HG03565 (cell line): ENCODE data around the gene ENGASE.

Experiments used
- ATAC-seq: cut with Tn5 transposase; IDR thresholded peaks from one replicate; pipeline ENCODE4 v1.9.1; 2021; ENCODE audit warnings: mild to moderate bottlenecking, moderate library complexity; ENCODE audit not compliant: unreplicated experiment

ENGASE gene

GRCh38 chr17:79078476-79079190 lies 4.0 kb downstream of the ENGASE start:
- no peak for ATAC-seq

GRCh38 chr17:79079421-79080200 lies 5.0 kb downstream of the ENGASE start:
- no peak for ATAC-seq

- ATAC-seq = no peak
Measured at GRCh38 chr17:79080349-79080748, 5.7 kb downstream of the ENGASE start.

GRCh38 chr17:79080761-79081290 lies 6.2 kb downstream of the ENGASE start:
- no peak for ATAC-seq

- ATAC-seq = no peak
Measured at GRCh38 chr17:79081571-79082276, 7.1 kb downstream of the ENGASE start.

GRCh38 chr17:79082311-79083190 lies 7.9 kb downstream of the ENGASE start:
- no peak for ATAC-seq

- no peak for ATAC-seq
Measured at GRCh38 chr17:79083191-79083971, 8.8 kb downstream of the ENGASE start.

- no peak for ATAC-seq
Measured at GRCh38 chr17:79084291-79085153, 9.9 kb downstream of the ENGASE start.

- ATAC-seq = no peak
Measured at GRCh38 chr17:79085154-79085920, 10.7 kb downstream of the ENGASE start.

- no peak for ATAC-seq
Measured at GRCh38 chr17:79085921-79086551, 11.4 kb downstream of the ENGASE start.

GRCh38 chr17:79086609-79087427 lies 12.2 kb downstream of the ENGASE start:
- ATAC-seq = no peak

GRCh38 chr17:79087428-79088143 lies 13.0 kb downstream of the ENGASE start:
- no peak for ATAC-seq

- ATAC-seq = no peak
Measured at GRCh38 chr17:79088247-79088996, 13.8 kb downstream of the ENGASE start.

- ATAC-seq = no peak
Measured at GRCh38 chr17:79088997-79089328, 14.3 kb downstream of the ENGASE start.

GRCh38 chr17:79089720-79090442 lies 15.3 kb downstream of the ENGASE start:
- ATAC-seq = no peak
